Hepatocyte (in vitro differentiated cells): ENCODE data around the gene EPDR1. TPM values are rescaled to one million over a fixed set of nuclear protein-coding genes. Genes with fewer than 3 reads are reported as not detected.
A peak's percentile ranks its signal among the peaks of the same experiment; 100 is the strongest.

Experiments
- DNase-seq: peaks from one replicate; pipeline ENCODE4 v3.0.0-alpha.2; 2016; ENCODE audit warnings: low spot score
- H2AFZ ChIP-seq: fragments of 200-600 bp; sonication (generic); 2 replicates; pipeline ENCODE4 v1.6.0; 2016; ENCODE audit warnings: antibody characterized with exemption, mild to moderate bottlenecking
- H3K27ac ChIP-seq: fragments of 200-600 bp; sonication (generic); 2 replicates; pipeline ENCODE4 v1.5.1; 2016; ENCODE audit warnings: mild to moderate bottlenecking
- H3K27me3 ChIP-seq: fragments of 200-600 bp; sonication (generic); 2 replicates; pipeline ENCODE4 v1.6.1; 2016
- H3K36me3 ChIP-seq: fragments of 200-600 bp; sonication (generic); replicated peaks from 2 replicates; pipeline ENCODE4 v1.5.1; 2016; ENCODE audit warnings: low read depth; ENCODE audit not compliant: insufficient read depth
- H3K4me1 ChIP-seq: fragments of 200-600 bp; sonication (generic); 2 replicates; pipeline ENCODE4 v1.5.1; 2016; ENCODE audit warnings: mild to moderate bottlenecking, moderate library complexity; ENCODE audit not compliant: insufficient read depth
- H3K4me2 ChIP-seq: fragments of 200-600 bp; sonication (generic); 2 replicates; pipeline ENCODE4 v1.6.0; 2016
- H3K4me3 ChIP-seq: fragments of 200-600 bp; sonication (generic); 2 replicates; pipeline ENCODE4 v1.5.1; 2016; ENCODE audit warnings: mild to moderate bottlenecking
- H3K79me2 ChIP-seq: fragments of 200-600 bp; sonication (generic); 2 replicates; pipeline ENCODE4 v1.6.0; 2017; ENCODE audit warnings: mild to moderate bottlenecking
- H3K9me2 ChIP-seq: fragments of 200-600 bp; sonication (generic); replicated peaks from 2 replicates; pipeline ENCODE4 v1.6.0; 2017; ENCODE audit warnings: mild to moderate bottlenecking; ENCODE audit not compliant: insufficient read depth
- H3K9me3 ChIP-seq: fragments of 200-600 bp; sonication (generic); 2 replicates; pipeline ENCODE4 v1.5.1; 2016; ENCODE audit warnings: low read depth, mild to moderate bottlenecking
- H4K20me1 ChIP-seq: fragments of 200-600 bp; sonication (generic); 2 replicates; pipeline ENCODE4 v1.6.0; 2016; ENCODE audit warnings: mild to moderate bottlenecking; ENCODE audit not compliant: insufficient read depth, poor library complexity, severe bottlenecking
- EZH2 ChIP-seq: fragments of 200-600 bp; sonication (generic); IDR thresholded peaks from 2 replicates; pipeline ENCODE4 v1.6.1; 2016; ENCODE audit warnings: antibody characterized with exemption, mild to moderate bottlenecking, borderline replicate concordance
- EZH2phosphoT487 ChIP-seq: fragments of 200-600 bp; sonication (generic); IDR thresholded peaks from one replicate; pipeline ENCODE4 v1.6.1; 2018; ENCODE audit warnings: antibody characterized with exemption, mild to moderate bottlenecking, low read depth, moderate library complexity; ENCODE audit not compliant: unreplicated experiment, severe bottlenecking
- WGBS: methylation state at CpG from one replicate; pipeline ENCODE4 v1.1.6; 2016; ENCODE audit warnings: low lambda C conversion rate; ENCODE audit errors: missing lambda C conversion rate; 5-methylcytosine and 5-hydroxymethylcytosine counted together
- polyA plus RNA-seq: library from polyadenylated mRNA; unstranded; fragments of >200 nt; fragmentation: Nextera tagmentation; extraction: Ambion mirVana; gene quantifications from 2 replicates; pipeline ENCODE4 v1.2.1, GENCODE V29; 2016
- total RNA-seq: library from RNA; depleted of rRNA; stranded (reverse); fragments of >200 nt; gene quantifications from 2 replicates; pipeline ENCODE4 v1.2.3, GENCODE V29; 2014
- TF ChIP-seq, protein P1 (sequence below): fragments of 200-600 bp; sonication (generic); IDR thresholded peaks from 2 replicates; pipeline ENCODE4 v1.5.1; 2016; ENCODE audit warnings: antibody characterized with exemption, mild to moderate bottlenecking; ENCODE audit not compliant: poor library complexity

EPDR1 gene
- total and polyA plus RNA-seq, 2 experiments from 2014 or later, result 6.8 to 12.2 TPM

DNA sequence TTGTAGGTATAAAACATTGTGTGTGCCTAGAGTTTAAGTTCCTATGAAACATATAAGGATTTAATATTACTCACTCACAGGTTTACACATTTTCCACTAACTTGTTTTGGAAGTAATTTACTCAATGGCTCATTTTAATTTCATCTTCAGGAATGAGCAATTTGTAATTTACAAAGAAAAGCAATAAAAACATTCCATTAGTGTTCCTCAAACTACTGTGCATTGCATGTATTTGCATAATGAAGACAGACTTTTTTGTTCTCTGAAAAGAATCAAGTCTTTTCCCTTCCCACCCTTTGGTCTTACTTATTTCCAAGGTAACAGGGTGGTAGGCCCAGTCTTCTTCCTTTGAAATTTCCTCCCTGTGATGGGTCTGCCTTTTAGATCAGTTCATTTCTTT lies 61.2 kb downstream of the EPDR1 start:
- H3K36me3 ChIP-seq, result no peaks in the 10 kb centered on the region
- no peak overlapping the region for H2AFZ ChIP-seq
- H3K4me2 ChIP-seq, result no peak overlapping the region
- TF ChIP-seq EZH2, result no peak
- TF ChIP-seq EZH2phosphoT487, result no peak
- TF ChIP-seq, protein P1, sequence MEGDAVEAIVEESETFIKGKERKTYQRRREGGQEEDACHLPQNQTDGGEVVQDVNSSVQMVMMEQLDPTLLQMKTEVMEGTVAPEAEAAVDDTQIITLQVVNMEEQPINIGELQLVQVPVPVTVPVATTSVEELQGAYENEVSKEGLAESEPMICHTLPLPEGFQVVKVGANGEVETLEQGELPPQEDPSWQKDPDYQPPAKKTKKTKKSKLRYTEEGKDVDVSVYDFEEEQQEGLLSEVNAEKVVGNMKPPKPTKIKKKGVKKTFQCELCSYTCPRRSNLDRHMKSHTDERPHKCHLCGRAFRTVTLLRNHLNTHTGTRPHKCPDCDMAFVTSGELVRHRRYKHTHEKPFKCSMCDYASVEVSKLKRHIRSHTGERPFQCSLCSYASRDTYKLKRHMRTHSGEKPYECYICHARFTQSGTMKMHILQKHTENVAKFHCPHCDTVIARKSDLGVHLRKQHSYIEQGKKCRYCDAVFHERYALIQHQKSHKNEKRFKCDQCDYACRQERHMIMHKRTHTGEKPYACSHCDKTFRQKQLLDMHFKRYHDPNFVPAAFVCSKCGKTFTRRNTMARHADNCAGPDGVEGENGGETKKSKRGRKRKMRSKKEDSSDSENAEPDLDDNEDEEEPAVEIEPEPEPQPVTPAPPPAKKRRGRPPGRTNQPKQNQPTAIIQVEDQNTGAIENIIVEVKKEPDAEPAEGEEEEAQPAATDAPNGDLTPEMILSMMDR, result no peak
- DNase-seq, result no peak
- H3K27me3 ChIP-seq, result no peaks in the 10 kb centered on the region
- H3K4me1 ChIP-seq, result no peaks in the 10 kb centered on the region
- no peak overlapping the region for H3K27ac ChIP-seq
- no peaks in the 10 kb centered on the region for H3K9me2 ChIP-seq
- no peaks in the 10 kb centered on the region for H4K20me1 ChIP-seq
- H3K4me3 ChIP-seq, result no peak overlapping the region
- no peaks in the 10 kb centered on the region for H3K79me2 ChIP-seq
- no peaks in the 10 kb centered on the region for H3K9me3 ChIP-seq

DNA sequence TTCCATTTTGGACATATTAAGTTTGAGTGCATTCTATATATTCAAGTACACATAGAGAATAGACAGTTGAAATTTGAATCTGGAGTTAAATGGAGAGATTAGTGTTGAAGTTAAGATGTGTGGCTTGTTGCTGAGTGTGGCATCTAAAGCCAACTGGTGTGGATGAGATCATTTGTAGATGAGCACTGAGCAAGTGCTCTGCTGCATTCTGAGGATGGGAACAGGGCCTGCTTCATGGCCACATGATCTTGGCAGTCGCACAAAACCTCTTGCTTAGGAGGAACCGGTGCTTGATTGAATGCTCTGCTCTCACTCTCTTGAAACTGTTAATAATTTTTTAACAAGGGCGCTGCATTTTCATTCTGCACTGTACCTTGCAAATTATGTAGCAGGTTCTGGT lies 62.0 kb downstream of the EPDR1 start:
- Histone ChIP-seq H3K4me3 (no peak overlapping the region), H3K9me2 (no peaks in the 10 kb centered on the region), H3K9me3 (no peaks in the 10 kb centered on the region), H3K4me2 (no peak overlapping the region), H3K79me2 (no peaks in the 10 kb centered on the region), H3K36me3 (no peaks in the 10 kb centered on the region), H3K27ac (peak overlapping the region; percentile 2), H4K20me1 (no peaks in the 10 kb centered on the region), H3K27me3 (no peaks in the 10 kb centered on the region), H2AFZ (no peak overlapping the region), H3K4me1 (no peaks in the 10 kb centered on the region)
- TF ChIP-seq EZH2, result no peak
- no peak for TF ChIP-seq EZH2phosphoT487
- TF ChIP-seq, protein P1, result no peak
- 98% methylated on average over 3 of the region's 3 CpGs for WGBS
- DNase-seq, result no peak

DNA sequence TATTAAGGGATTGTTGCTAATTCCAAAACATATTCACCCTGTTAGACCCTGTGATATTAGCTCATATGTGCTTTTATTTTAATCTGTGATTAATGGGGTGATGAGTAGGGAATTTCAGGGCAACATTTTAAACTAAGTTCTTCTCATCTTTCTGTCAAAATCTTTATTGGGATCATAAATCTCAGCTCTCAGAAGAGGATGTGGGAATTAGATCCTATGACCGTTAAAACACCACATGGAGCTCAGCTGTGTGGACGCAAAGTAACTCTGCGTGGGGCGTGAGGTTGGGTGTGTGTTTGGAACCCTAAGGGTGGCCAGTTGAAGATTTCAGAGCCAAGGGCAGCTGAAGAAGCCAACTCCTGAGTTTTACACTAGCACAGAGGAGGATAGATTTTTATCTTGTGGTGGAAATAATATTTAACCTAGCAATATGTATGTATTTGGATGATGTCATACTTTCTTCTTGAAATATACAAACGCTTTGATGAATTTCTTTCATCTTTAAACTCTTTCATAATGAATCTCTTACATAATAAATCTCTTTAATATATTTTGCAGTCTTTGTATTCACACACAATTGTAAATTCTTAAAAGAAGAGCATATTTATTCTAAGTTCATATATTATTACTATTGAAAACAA lies 64.4 kb downstream of the EPDR1 start:
- TF ChIP-seq, protein P1, result no peak
- TF ChIP-seq EZH2phosphoT487, result no peak
- no peak for TF ChIP-seq EZH2
- Histone ChIP-seq H3K9me3 (no peaks in the 10 kb centered on the region), H3K27ac (no peak overlapping the region), H3K4me1 (no peaks in the 10 kb centered on the region), H3K79me2 (no peaks in the 10 kb centered on the region), H3K4me2 (no peak overlapping the region), H3K9me2 (no peaks in the 10 kb centered on the region), H4K20me1 (no peaks in the 10 kb centered on the region), H3K4me3 (no peak overlapping the region), H2AFZ (no peak overlapping the region), H3K27me3 (no peaks in the 10 kb centered on the region), H3K36me3 (no peaks in the 10 kb centered on the region)
- 70% methylated on average over 5 of the region's 5 CpGs for whole genome bisulfite sequencing
- no peak for DNase-seq

DNA sequence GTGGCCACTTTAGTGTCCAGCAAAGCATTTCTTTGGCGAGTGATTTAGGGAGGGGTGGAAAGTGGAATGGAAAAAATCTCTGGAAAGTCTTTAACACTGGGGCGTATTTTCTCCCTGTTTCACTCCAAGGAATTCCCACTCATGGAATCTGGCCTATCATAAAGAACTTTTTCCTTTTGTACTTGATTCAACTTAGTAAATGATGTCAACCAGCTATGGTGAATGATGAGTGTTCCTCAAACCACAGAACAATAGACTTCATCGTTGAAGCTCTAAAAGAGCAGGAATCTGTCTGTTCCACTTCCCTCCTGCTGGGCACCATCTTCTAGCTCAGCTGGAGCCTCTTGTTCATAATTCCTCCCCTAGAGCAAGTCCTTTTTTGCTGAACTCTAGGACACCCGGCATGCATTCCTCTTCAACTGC lies 66.5 kb downstream of the EPDR1 start:
- Histone ChIP-seq H3K4me2 (no peak overlapping the region), H3K79me2 (no peaks in the 10 kb centered on the region), H4K20me1 (no peaks in the 10 kb centered on the region), H3K4me1 (no peaks in the 10 kb centered on the region), H3K9me2 (no peaks in the 10 kb centered on the region), H3K36me3 (no peaks in the 10 kb centered on the region), H2AFZ (no peak overlapping the region), H3K4me3 (no peak overlapping the region), H3K27ac (peak overlapping the region; percentile 42), H3K27me3 (no peaks in the 10 kb centered on the region), H3K9me3 (no peaks in the 10 kb centered on the region)
- DNase-seq, result no peak
- TF ChIP-seq EZH2phosphoT487, result no peak
- no peak for TF ChIP-seq EZH2
- TF ChIP-seq, protein P1, result no peak
- WGBS, result 67% methylated on average over 4 of the region's 4 CpGs
